Right atrium auricular region (tissue), 2 donors: Measurements from ENCODE around the gene GRM7. TPM values are rescaled to one million over a fixed set of nuclear protein-coding genes. Genes with fewer than 3 reads are reported as not detected.
A peak's percentile ranks its signal among the peaks of the same experiment; 100 is the strongest.

ENCODE experiments used
- DNase-seq: peaks from one replicate; pipeline ENCODE4 v3.0.0-alpha.2; 2019; ENCODE audit warnings: low spot score
- H3K27ac ChIP-seq, 2 donors: fragments of 200-600 bp; sonication (generic); 1 replicate in 1 of 2; 2 replicates in 1 of 2; pipeline ENCODE4 v1.5.1; 2016 to 2019
- H3K27me3 ChIP-seq, 2 donors: fragments of 200-600 bp; sonication (generic); one replicate each; pipeline versions ENCODE4 v1.5.1 to v1.6.0; 2017 to 2019
- H3K36me3 ChIP-seq: fragments of 200-600 bp; sonication (generic); one replicate; pipeline ENCODE4 v1.5.1; 2016
- H3K4me1 ChIP-seq, 2 donors: fragments of 200-600 bp; sonication (generic); one replicate each; pipeline versions ENCODE4 v1.5.1 to v1.6.0; 2017 to 2019
- H3K4me3 ChIP-seq, 2 donors: fragments of 200-600 bp; sonication (generic); 1 replicate in 1 of 2; 2 replicates in 1 of 2; pipeline ENCODE4 v1.5.1; 2017 to 2019; ENCODE audit warnings: mild to moderate bottlenecking in 1 of 2, moderate library complexity in 1 of 2
- H3K9me3 ChIP-seq, 2 donors: fragments of 200-600 bp; sonication (generic); one replicate each; pipeline ENCODE4 v1.5.1; 2019
- CTCF ChIP-seq, 2 donors: fragments of 200-600 bp; sonication (generic); IDR thresholded peaks; one replicate each; pipeline ENCODE4 v1.5.1; 2019; ENCODE audit warnings: antibody characterized with exemption in 2 of 2
- total RNA-seq, 2 donors: library from RNA; depleted of rRNA; stranded (reverse); fragments of >200 nt; gene quantifications; one replicate each; pipeline ENCODE4 v1.1.0, GENCODE V29; 2016

Gene GRM7
- not detected for total RNA-seq

GRCh38 chr3:6860954-6861624 lies at the start of gene GRM7:
TSS of gene GRM7 (plus strand) at chr3:6861115.
- Histone ChIP-seq H3K9me3 (no peaks in the 10 kb centered on the region), H3K36me3 (no peaks in the 10 kb centered on the region), H3K27ac (no peak within 1 kb of the TSS), H3K27me3 (peaks cover 3 to 10% of the 10 kb centered on the region in 2 donors), H3K4me1 (peaks cover 0 to 26% of the 10 kb centered on the region in 2 donors), H3K4me3 (peak within 1 kb of the TSS; percentile 25 to 34)
- no peak for TF ChIP-seq CTCF (IDR thresholded peaks at IDR 0.05)
- no peak for DNase-seq

GRCh38 chr3:6821411-6821810 lies 39.5 kb upstream of the GRM7 start:
- Histone ChIP-seq H3K4me1 (no peaks in the 10 kb centered on the region), H3K36me3 (no peaks in the 10 kb centered on the region), H3K27me3 (no peaks in the 10 kb centered on the region), H3K9me3 (no peaks in the 10 kb centered on the region), H3K27ac (no peak overlapping the region), H3K4me3 (no peak overlapping the region)
- no peak for DNase-seq
- no peak for TF ChIP-seq CTCF (IDR thresholded peaks at IDR 0.05)

GRCh38 chr3:6825524-6825923 lies 35.4 kb upstream of the GRM7 start:
- H3K4me1 ChIP-seq, result no peaks in the 10 kb centered on the region
- H3K36me3 ChIP-seq, result no peaks in the 10 kb centered on the region
- TF ChIP-seq CTCF (IDR thresholded peaks at IDR 0.05), result peak in 1 of 2 donors; percentile 37
- no peak overlapping the region for H3K4me3 ChIP-seq
- H3K27ac ChIP-seq, result no peak overlapping the region
- H3K27me3 ChIP-seq, result no peaks in the 10 kb centered on the region
- no peak for DNase-seq
- H3K9me3 ChIP-seq, result no peaks in the 10 kb centered on the region

- TF ChIP-seq CTCF (IDR thresholded peaks at IDR 0.05), result no peak
- Histone ChIP-seq H3K4me1 (no peaks in the 10 kb centered on the region), H3K9me3 (no peaks in the 10 kb centered on the region), H3K27me3 (no peaks in the 10 kb centered on the region), H3K4me3 (no peak overlapping the region), H3K27ac (peak overlapping the region in 1 of 2 donors; percentile 29), H3K36me3 (no peaks in the 10 kb centered on the region)
- no peak for DNase-seq
These were observed 33.5 kb upstream of the GRM7 start for GRCh38 chr3:6827453-6827852.

GRCh38 chr3:6844723-6845122 lies 16.2 kb upstream of the GRM7 start:
- H3K9me3 ChIP-seq, result no peaks in the 10 kb centered on the region
- H3K36me3 ChIP-seq, result no peaks in the 10 kb centered on the region
- no peak overlapping the region for H3K4me3 ChIP-seq
- no peaks in the 10 kb centered on the region for H3K27me3 ChIP-seq
- no peak for DNase-seq
- H3K27ac ChIP-seq, result no peak overlapping the region
- H3K4me1 ChIP-seq, result no peaks in the 10 kb centered on the region
- no peak for TF ChIP-seq CTCF (IDR thresholded peaks at IDR 0.05)

- no peaks in the 10 kb centered on the region for H3K9me3 ChIP-seq
- no peaks in the 10 kb centered on the region for H3K27me3 ChIP-seq
- H3K4me3 ChIP-seq, result no peak overlapping the region
- DNase-seq, result no peak
- H3K36me3 ChIP-seq, result no peaks in the 10 kb centered on the region
- no peak for TF ChIP-seq CTCF (IDR thresholded peaks at IDR 0.05)
- H3K4me1 ChIP-seq, result no peaks in the 10 kb centered on the region
- no peak overlapping the region for H3K27ac ChIP-seq
These were observed 6.7 kb upstream of the GRM7 start for GRCh38 chr3:6854184-6854583.
